Measurements from ENCODE around the gene AGA. TPM values are rescaled to one million over a fixed set of nuclear protein-coding genes. Genes with fewer than 3 reads are reported as not detected.

AGA gene
- total RNA-seq, 1 donor from 2014 or later: 26.1 TPM

GRCh38 chr4:177480795-177481194 lies 38.6 kb upstream of the AGA start:
- no peak overlapping the region for H3K4me3 Mint-ChIP-seq (ENCODE audit: unreplicated experiment)
- no peak for DNase-seq (ENCODE audit: extremely low spot score, unreplicated experiment)
- H3K4me1 Mint-ChIP-seq (ENCODE audit: unreplicated experiment): peaks cover 3% of the 10 kb centered on the region
- H3K9me3 Mint-ChIP-seq (ENCODE audit: unreplicated experiment): no peaks in the 10 kb centered on the region
- no peaks in the 10 kb centered on the region for H3K27me3 Mint-ChIP-seq (ENCODE audit: unreplicated experiment)
- no peaks in the 10 kb centered on the region for H3K36me3 Mint-ChIP-seq (ENCODE audit: unreplicated experiment)
- no peak for TF ChIP-seq CTCF (IDR thresholded peaks at IDR 0.05)
- H3K27ac Mint-ChIP-seq (ENCODE audit: unreplicated experiment): no peak overlapping the region

DNA sequence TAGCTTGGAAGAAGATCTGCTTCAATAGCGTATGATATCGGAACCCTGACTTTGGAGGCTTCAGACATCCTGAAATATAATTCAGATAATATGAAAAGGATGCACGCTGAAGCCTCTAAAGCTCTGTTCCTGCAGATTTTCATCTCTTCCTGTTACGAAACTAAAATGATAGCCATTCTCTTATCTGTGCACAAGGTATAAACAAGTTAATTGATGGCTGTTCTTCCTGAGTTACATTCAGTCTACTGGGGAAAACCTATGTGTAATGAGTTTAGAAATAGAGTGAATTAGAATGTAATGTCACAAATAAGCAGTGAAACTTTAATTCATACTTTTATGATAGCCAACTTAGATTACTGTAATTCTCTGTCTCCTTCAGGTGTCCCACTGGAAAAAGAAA lies 36.8 kb upstream of the AGA start:
- Mint-ChIP-seq H3K27me3 (ENCODE audit: unreplicated experiment) (no peaks in the 10 kb centered on the region), H3K9me3 (ENCODE audit: unreplicated experiment) (no peaks in the 10 kb centered on the region), H3K36me3 (ENCODE audit: unreplicated experiment) (no peaks in the 10 kb centered on the region), H3K4me3 (ENCODE audit: unreplicated experiment) (no peak overlapping the region), H3K27ac (ENCODE audit: unreplicated experiment) (no peak overlapping the region), H3K4me1 (ENCODE audit: unreplicated experiment) (no peaks in the 10 kb centered on the region)
- DNase-seq (ENCODE audit: extremely low spot score, unreplicated experiment): no peak
- TF ChIP-seq CTCF (IDR thresholded peaks at IDR 0.05): no peak

DNA sequence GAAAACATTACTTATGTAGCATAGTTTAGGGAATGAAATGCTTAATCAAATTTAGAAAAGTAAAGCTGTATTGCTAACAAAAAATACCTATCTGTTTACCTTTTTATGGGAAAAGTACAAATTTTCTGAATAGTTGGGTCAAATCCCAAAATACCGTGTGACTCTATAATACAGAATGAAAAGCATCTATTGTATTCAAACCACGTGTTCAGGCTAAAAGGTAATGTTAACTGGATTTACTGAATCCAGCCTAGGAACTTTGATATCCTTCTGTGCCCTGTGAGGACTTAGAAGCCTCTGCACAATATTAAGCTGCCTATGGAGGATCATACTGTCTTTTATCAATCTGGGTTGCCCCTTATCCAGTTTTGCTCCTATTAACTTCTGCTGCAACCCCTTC lies 36.3 kb upstream of the AGA start:
- no peaks in the 10 kb centered on the region for H3K36me3 Mint-ChIP-seq (ENCODE audit: unreplicated experiment)
- TF ChIP-seq CTCF (IDR thresholded peaks at IDR 0.05): no peak
- no peaks in the 10 kb centered on the region for H3K27me3 Mint-ChIP-seq (ENCODE audit: unreplicated experiment)
- no peak overlapping the region for H3K27ac Mint-ChIP-seq (ENCODE audit: unreplicated experiment)
- no peaks in the 10 kb centered on the region for H3K4me1 Mint-ChIP-seq (ENCODE audit: unreplicated experiment)
- no peaks in the 10 kb centered on the region for H3K9me3 Mint-ChIP-seq (ENCODE audit: unreplicated experiment)
- no peak overlapping the region for H3K4me3 Mint-ChIP-seq (ENCODE audit: unreplicated experiment)
- no peak for DNase-seq (ENCODE audit: extremely low spot score, unreplicated experiment)

GRCh38 chr4:177473991-177474390 lies 31.8 kb upstream of the AGA start:
- H3K27me3 Mint-ChIP-seq (ENCODE audit: unreplicated experiment): no peaks in the 10 kb centered on the region
- no peaks in the 10 kb centered on the region for H3K4me1 Mint-ChIP-seq (ENCODE audit: unreplicated experiment)
- no peaks in the 10 kb centered on the region for H3K9me3 Mint-ChIP-seq (ENCODE audit: unreplicated experiment)
- H3K36me3 Mint-ChIP-seq (ENCODE audit: unreplicated experiment): no peaks in the 10 kb centered on the region
- H3K27ac Mint-ChIP-seq (ENCODE audit: unreplicated experiment): no peak overlapping the region
- TF ChIP-seq CTCF (IDR thresholded peaks at IDR 0.05): no peak
- H3K4me3 Mint-ChIP-seq (ENCODE audit: unreplicated experiment): no peak overlapping the region
- DNase-seq (ENCODE audit: extremely low spot score, unreplicated experiment): no peak

DNA sequence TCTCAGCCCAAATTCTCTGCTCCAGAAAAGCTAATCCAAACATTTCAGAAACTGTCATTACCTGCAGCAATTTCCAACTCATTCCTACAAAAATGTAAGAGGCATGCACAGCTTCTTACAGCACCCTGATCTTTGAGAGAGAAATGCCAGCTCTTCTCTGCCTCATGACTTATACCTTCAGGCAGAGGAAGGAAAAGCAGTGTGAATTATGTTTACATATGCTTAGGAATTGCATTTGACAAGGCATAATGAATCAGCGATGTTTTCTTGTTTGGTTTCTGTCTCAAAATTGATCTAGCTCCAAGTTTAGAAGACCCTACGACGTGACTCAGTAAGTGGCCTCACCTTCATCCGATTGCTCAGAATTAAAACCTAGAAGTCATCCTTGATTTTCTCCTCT lies 21.8 kb upstream of the AGA start:
- no peaks in the 10 kb centered on the region for H3K36me3 Mint-ChIP-seq (ENCODE audit: unreplicated experiment)
- H3K4me3 Mint-ChIP-seq (ENCODE audit: unreplicated experiment): no peak overlapping the region
- no peak overlapping the region for H3K27ac Mint-ChIP-seq (ENCODE audit: unreplicated experiment)
- no peaks in the 10 kb centered on the region for H3K27me3 Mint-ChIP-seq (ENCODE audit: unreplicated experiment)
- H3K9me3 Mint-ChIP-seq (ENCODE audit: unreplicated experiment): no peaks in the 10 kb centered on the region
- no peak for TF ChIP-seq CTCF (IDR thresholded peaks at IDR 0.05)
- H3K4me1 Mint-ChIP-seq (ENCODE audit: unreplicated experiment): peaks cover 8% of the 10 kb centered on the region
- no peak for DNase-seq (ENCODE audit: extremely low spot score, unreplicated experiment)
